ENCODE measurements around the gene ISG15.

ISG15 gene

DNA sequence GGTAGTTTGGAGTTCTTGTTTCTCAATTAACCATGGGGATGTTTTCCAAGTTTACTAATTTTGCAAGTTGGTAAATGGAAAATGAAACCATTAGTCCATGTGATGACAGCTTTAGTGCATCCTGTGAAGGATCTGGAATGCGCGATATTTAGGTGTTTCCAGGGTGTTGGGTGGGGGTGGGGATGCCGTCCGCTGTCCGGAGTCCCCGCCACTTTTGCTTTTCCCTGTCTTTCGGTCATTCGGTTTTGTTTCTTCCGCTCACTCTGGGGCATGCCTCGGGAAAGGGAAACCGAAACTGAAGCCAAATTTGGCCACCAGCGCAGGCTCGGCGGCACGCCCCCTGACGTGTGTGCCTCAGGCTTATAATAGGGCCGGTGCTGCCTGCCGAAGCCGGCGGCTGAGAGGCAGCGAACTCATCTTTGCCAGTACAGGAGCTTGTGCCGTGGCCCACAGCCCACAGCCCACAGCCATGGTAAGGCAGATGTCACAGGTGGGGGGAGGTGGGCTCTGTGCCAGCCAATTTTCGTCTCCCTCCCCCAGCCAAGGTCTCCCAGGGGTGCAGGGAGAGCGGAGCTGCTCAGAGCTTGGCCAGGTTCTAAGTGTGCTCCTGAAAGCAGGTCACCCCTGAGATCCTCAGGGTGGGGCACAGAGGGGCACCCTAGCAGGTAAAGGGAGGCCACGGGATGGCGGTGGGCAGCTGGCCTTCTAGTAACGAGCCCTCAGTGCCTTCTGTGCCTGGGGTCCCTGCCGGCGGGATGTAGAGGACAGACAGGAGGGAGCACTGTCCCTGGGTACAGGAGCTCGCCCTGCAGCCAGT is at the start of gene ISG15:
Gene ISG15, plus strand, starts transcription at position 393 of the 817 bp plus-strand sequence. Its CDS starts 77 bp downstream, at position 470.
- DNase-seq: peak; percentile 99

- DNase-seq: no peak
These were observed 49.4 kb upstream of the ISG15 start for GRCh38 chr1:963746-964525.

DNA sequence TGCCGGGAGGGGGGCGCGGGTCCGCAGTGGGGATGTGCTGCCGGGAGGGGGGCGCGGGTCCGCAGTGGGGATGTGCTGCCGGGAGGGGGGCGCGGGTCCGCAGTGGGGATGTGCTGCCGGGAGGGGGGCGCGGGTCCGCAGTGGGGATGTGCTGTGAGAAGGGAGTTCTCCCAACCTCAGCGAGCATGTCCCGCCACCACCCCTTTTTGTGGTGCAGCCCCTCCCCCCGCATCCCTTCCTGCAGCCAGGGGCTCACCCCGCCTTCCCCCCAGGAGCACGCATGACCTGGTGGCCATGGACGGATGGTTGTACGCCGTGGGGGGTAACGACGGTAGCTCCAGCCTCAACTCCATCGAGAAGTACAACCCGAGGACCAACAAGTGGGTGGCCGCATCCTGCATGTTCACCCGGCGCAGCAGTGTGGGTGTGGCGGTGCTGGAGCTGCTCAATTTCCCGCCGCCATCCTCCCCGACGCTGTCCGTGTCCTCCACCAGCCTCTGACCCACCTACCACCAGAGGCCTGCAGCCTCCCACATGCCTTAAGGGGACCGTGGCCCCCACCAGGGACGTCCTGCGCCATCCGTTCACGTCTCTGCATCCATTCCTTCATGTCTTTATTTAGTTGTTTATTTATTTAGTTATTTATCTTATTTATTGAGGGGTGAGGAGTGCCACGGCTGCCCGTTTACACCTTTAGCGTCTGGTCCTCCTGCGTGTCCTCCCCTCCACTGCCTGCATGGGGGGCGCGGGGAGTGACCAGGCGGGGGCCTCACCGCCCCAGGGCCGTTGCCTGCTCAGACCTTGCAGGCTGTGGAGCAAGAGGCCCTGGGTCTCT is 48.4 kb upstream of the ISG15 start:
- no peak for DNase-seq

DNA sequence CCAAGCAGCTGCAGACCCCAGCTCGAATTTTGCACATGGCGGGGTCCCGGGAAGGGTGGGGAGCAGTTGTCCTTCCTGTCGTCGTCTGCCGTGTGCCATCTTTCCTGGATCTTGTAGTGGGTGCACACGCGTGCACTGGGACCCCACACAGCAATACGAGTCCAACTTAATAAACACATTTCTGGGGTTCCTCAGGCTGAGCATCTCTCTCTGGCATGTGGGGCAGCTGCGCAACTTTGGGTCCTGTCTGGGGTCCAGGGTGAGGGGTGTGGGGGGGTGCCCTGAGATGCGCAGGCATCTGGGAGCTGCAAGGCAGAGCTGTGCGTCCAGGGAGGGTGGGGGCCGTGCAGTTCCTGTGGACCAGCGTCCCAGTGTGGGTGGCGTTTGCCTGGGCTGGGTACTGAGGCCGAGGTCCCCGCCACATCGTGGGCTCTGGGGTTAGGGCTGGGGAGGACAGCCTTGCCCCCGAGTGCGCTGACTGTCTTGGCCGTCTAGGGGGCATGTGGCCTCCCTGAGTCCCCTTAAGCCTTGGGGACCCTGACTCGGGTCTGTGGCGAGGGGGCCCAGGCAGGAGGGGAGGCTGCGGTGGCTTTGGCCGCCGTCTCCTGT is 47.7 kb upstream of the ISG15 start:
- DNase-seq: no peak

- peak; percentile 38 for DNase-seq
These were observed 47.1 kb upstream of the ISG15 start, which contains the start of gene PLEKHN1 for GRCh38 chr1:966135-966703. Gene PLEKHN1 (plus strand): TSS chr1:966482. CDS start chr1:966532, 50 bp downstream.

GRCh38 chr1:966704-967300 is 46.5 kb upstream of the ISG15 start:
- DNase-seq: peak; percentile 75

DNA sequence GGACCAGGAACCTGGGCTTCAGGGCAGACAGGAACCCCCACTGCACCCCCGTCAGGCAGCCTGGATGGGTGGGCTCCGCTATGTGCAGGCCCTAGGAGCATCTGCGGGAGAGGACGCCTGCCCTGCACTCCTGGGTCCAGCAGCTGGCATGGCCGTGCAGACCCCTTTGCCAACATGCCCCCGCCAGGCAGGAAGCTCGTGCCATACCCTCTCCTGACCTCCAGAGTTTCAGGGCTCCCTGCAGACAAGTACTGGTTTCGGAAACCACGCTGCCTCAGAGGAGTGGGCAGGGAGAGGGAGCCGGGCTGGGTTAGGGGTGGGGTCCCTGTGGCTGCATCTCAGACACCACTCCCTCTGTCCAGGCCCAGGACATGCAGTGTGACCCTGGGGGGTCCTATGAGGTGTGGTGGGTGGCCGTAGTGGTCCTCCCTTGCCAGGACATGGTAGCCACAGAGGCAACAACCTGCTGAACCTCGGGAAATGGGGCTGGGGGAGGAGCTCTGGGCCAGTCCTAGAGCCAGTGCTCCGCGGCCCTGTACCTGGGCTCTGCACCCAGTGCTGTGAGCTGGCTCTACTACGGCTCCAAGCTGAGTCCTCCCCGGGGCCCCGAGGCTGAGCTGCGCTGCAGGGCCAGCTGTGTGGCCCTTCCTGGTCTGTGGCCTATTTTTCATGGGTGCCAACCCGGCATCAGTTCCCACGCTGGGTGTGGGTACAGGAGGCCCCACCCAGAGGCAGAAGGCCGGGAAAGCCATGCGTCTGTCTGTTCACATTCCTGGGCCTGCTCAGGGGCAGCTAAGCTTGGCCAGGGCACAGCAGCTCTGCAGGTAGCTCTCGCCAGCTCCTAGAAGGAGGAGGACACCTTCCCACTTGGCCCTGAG is 45.6 kb upstream of the ISG15 start:
- no peak for DNase-seq

GRCh38 chr1:969260-969855 is 43.9 kb upstream of the ISG15 start:
- no peak for DNase-seq

DNA sequence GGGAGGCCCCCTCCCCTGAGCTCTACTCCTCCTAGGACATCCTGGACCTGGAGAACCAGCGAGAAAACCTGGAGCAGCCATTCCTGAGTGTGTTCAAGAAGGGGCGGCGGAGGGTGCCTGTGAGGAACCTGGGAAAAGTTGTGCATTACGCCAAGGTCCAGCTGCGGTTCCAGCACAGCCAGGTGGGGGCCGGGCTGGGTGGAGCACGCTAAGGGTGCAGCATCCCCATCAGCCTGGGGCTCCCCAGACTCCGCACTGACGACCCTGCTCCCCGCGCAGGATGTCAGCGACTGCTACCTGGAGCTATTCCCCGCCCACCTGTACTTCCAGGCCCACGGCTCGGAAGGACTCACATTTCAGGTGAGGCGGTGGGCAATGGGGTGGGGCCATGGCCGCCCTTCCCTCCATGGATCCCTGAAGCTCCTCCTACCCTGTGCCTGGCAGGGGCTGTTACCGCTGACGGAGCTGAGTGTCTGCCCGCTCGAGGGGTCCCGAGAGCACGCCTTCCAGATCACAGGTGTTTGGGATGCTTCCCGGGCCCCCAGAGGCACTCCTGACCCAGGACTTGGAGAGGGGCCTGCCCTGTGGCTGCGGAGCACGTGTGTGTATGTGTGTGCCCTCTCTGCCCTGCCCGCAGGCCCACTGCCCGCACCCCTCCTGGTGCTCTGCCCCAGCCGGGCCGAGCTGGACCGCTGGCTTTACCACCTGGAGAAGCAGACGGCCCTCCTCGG is 42.9 kb upstream of the ISG15 start:
- no peak for DNase-seq

GRCh38 chr1:970973-971730 is 42.1 kb upstream of the ISG15 start:
- no peak for DNase-seq

GRCh38 chr1:971751-972506 is 41.4 kb upstream of the ISG15 start:
- no peak for DNase-seq

- no peak for DNase-seq
These were observed 40.4 kb upstream of the ISG15 start for GRCh38 chr1:972726-973458.

DNA sequence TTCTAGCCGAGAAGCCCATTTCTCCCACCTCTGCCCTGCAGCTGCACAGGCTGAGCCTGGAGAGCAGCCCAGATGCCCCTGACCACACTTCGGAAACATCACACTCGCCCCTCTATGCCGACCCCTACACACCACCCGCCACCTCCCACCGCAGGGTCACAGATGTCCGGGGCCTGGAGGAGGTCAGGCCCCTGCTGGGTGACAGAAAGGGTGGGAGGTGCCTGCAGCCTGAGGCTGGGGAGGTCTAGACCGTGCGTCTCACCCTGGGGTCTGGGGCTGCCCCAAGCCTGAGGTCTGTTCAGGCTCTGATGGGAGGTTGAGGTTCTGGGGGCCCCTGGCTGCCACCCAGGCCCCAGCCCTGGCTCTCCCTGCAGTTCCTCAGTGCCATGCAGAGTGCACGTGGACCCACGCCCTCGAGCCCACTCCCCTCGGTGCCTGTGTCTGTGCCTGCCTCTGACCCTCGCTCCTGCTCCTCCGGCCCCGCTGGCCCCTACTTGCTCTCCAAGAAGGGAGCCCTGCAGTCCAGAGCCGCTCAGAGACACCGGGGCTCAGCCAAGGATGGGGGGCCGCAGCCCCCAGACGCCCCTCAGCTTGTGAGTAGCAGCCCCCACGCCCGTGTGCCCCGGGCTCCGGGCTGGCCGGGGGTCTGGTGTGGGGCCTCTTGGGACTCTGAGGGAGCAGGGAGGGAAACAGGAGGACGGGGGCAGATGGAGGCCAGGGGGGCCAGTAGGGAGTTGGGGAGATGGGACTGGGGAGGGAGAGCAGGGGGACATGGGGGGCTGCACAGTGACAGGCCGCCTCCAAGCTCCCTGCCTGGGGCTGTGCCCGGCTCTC is 39.6 kb upstream of the ISG15 start:
- no peak for DNase-seq

DNA sequence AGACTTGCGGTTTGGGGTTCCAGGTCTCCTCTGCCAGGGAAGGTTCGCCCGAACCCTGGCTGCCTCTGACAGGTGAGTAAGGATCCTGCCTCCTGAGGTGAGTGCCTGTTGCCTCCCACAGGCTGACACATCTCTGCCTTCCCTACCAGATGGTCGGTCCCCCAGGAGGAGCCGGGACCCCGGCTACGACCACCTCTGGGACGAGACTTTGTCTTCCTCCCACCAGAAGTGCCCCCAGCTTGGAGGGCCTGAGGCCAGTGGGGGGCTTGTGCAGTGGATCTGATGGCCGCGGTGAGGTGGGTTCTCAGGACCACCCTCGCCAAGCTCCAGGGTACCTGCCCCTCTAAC is 39.0 kb upstream of the ISG15 start:
- no peak for DNase-seq

GRCh38 chr1:974687-975328 is 38.5 kb upstream of the ISG15 start:
- DNase-seq: no peak

DNA sequence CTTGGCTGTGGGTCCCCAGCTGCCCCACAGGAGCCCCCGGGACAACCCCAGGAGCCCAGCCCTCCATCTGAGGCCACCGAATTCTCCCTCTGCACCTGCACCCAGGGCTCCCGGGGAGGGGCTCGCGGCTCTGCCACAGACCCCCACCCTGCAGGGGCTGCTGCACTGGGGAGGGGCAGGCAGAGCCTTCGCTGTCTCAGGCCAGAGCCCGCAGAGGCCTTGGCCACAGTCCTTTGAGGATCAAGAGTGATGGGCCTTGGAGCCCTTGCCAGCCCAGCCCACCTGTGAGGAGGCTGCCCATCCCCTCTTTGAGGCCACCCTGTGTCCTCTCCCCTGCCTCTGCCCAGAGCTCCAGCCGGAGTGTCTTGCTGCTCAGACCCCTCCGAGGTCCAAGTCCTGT is 37.9 kb upstream of the ISG15 start:
- DNase-seq: no peak

Data from inflammatory macrophage treated with lipopolysaccharide for 4 hours (primary cell).